HG03045 (cell line): ENCODE data around the gene VAT1L.

Source experiments
- ATAC-seq: cut with Tn5 transposase; IDR thresholded peaks from one replicate; pipeline ENCODE4 v1.9.1; 2021; ENCODE audit warnings: mild to moderate bottlenecking, moderate library complexity; ENCODE audit not compliant: unreplicated experiment

VAT1L gene

GRCh38 chr16:77905374-77905920 lies 117.1 kb downstream of the VAT1L start:
- no peak for ATAC-seq

- no peak for ATAC-seq
These were observed 121.7 kb downstream of the VAT1L start for GRCh38 chr16:77910021-77910420.

DNA sequence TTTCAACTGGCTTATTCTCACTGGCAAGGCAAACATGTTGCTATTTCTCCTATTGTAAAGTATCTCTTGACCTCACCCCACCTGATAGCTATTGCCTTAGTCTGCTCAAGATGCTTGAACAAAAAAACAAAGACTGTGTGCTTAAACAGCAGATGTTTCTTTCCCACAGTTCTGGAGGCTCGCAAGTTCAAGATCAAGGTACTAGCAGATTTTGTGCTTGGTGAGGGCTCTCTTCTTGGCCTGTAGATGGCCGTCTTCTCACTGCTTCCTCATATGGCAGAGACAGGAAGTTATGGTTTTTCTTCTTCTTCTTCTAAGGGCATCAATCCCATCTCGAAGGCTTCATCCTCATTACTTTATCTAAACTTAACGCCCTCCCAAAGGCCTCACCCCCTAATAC lies 124.3 kb downstream of the VAT1L start:
- no peak for ATAC-seq

GRCh38 chr16:77913738-77914253 lies 125.4 kb downstream of the VAT1L start:
- ATAC-seq = no peak

DNA sequence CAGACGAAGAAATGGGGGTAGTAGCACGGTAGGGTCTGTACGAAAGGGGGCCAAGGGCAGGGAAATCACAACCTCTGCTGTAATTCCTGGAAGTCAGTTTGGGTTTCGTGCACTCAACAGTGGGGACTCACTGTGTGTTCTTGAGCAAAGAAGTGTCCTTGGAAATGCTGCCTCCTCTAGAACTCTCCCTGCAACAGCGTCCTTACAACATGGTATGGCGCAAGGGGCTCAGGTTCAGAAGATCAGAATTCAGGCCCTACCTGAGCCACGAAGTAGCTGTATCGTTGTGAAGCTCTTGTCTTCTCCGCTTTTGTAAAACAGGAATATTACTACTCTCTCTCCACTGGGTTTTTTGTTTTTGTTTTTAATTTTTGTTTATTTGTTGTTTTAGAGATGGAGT lies 127.7 kb downstream of the VAT1L start:
- no peak for ATAC-seq

GRCh38 chr16:77917971-77918370 lies 129.6 kb downstream of the VAT1L start:
- ATAC-seq = no peak

DNA sequence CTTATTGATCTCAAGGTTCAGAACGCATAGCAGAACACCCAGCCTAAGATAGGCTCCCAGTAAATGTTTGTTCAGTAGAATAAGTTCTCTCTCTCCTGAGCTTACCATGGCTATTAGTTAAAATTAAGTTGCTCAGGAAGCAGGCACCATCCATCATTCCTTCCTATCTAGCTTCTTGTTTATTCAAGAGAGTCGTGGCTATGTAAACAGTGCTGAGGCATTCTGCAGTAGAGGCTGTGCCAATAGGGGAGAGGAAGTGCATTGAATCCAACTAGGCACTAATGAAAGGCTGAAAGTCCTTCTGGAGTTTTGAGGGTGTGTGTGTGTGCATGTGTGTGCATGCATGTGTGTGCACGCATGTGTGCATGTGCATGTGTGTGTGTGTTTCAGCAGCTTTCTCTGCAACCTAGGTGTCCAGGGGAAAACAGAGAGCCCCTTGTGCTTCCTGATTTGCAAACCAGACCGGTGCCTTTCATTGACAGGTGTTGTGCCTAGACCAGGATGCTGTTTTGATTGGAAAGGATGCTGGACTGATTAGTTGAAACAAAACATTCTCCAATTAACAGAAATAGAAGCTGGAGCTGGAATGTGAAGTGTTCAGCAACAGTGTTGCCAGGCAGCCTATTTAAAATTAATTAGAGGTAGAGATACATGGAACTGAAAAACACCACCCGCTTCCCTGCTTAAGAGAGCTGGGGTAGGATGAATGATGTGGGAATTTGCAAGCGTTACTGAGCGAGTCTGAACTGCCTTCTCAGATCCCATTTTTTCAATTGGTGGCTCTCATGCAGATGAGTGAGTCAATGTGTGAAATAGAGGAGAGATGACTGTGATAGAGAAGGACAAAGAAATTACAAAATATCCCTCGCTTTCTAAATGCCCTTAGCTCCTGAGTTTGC lies 130.7 kb downstream of the VAT1L start:
- no peak for ATAC-seq

GRCh38 chr16:77919761-77920415 lies 131.5 kb downstream of the VAT1L start:
- no peak for ATAC-seq

DNA sequence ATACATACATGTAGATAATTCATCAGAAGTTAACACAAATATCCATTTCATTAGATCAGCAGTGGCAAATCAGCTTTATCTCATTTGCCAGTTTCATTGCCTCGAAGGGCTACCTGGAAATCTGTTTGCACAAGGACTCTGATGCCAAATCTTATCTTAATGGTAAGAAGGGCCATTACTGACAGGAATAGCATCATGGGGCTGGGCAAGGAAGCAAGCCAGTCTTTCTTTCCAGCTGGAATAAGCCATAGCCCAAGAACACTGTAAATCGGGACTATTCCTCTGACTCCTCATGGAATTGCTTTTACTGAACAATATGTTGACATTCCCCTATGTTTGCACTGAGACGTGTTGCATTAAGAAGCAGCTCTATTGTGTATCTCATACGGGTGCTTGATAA lies 132.6 kb downstream of the VAT1L start:
- ATAC-seq = no peak

GRCh38 chr16:77922228-77922754 lies 133.9 kb downstream of the VAT1L start:
- ATAC-seq = no peak

DNA sequence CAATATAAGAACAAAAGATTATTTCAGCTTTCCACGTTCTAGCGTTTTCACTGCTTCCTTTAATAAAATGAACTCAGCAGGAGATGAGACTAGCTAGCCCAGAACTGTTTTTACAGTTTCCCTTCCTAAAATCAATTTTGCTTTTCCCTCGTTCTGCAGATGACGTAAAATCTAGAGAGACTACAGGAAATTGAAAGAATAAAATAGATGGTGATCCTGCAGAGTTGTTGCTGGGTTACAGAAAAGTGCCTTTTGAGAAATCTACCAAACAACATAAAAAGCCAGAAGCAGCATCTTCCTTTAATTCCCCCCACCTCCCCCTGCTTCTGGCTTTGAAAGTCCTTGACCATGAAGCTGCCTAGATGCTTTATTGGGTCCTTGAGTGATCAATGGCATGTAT lies 137.2 kb downstream of the VAT1L start:
- no peak for ATAC-seq

DNA sequence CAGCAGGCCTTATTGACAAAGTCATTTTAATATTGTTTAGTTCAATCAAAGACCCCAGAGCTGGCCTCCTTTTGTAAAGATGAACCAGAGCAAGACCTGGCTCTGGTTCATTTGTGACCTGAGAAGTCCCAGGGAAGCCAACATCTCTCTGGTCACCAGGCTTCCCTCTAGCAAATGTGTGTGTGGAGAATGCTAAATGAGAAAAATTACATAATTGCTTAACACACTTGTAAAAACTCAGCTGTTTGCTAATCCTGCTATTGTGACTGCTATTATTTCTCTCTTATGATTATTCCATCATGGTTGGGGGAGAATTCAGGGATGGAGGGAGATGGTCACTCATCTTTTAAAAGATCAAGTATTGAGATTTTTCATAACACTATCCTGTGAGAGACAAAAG lies 139.7 kb downstream of the VAT1L start:
- no peak for ATAC-seq

DNA sequence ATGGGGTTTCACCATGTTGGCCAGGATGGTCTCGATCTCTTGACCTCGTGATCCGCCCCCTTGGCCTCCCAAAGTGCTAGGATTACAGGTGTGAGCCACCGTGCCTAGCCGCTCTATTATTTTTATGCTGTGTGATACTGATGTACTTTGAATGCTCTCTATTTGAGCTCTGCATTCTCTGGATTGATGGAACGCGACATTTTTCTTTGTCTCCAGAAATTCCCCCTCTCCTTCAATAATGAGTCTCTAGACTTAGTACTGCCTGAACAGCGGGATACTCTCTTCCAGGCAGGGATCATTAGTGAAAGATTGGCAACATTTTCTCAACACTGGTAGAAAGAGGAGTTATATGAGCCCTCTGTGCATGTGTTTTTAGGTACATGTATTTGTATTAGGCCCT lies 140.6 kb downstream of the VAT1L start:
- ATAC-seq = no peak

GRCh38 chr16:77931058-77931457 lies 142.7 kb downstream of the VAT1L start:
- no peak for ATAC-seq

- ATAC-seq = no peak
These were observed 149.2 kb downstream of the VAT1L start for GRCh38 chr16:77937473-77938149.

DNA sequence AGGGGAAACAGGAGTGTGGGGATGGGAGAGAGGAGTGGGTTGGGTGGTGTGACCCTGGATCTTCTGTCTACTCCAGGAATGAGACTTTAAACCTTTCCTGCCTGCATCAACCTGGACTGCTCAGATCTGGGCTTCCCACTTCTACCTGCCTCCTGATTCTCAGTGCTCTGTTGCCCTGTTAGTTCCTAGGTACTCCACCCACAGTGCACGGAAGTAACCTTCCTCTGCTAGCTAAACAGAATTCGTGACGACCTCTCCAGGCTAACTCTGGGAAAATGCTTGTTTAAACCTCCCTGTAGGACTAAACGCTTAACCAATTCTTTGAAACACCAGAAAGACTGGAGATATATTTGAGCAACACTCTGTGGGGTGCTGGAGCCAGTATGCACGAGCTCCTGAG lies 150.5 kb downstream of the VAT1L start:
- ATAC-seq = no peak

GRCh38 chr16:77939968-77940367 lies 151.6 kb downstream of the VAT1L start:
- ATAC-seq = no peak

- no peak for ATAC-seq
These were observed 155.4 kb downstream of the VAT1L start for GRCh38 chr16:77943801-77944200.

DNA sequence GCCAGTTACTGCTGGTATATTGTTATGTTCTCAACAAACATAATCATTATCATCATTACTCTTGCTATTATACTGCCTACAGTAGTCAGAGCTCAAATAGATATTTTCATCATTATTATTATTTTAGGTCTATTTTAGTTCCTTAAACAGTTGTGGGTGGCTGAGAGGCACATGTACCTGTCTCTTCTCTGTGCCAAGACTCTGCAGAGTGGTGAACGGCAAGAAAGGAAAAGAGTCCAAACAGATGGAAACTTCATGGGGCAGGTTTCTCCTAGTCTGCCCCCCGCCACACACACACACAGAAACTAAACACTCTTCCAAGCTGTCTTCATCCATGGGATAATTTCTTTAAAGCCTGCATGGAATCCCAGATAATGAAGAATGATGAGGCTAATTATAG lies 156.3 kb downstream of the VAT1L start:
- no peak for ATAC-seq

DNA sequence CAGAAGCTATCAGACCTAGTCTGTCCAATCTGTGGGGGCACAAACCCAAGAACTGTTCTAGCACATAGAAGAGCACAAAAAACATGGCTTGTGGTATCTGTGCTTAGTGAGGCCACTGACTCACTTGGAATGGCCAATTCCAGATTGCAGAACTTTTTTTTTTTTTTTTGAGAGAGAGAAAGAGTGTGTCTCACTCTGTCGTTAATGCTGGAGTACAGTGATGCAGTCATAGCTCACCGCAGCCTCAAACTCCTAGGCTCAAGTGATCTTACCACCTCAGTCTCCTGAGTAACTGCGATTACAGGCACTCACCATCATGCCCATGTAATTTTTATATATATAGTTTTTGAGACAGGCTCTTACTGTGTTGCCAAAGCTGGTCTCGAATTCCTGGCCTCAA lies 156.8 kb downstream of the VAT1L start:
- no peak for ATAC-seq

GRCh38 chr16:77946823-77947222 lies 158.5 kb downstream of the VAT1L start:
- no peak for ATAC-seq
